Activated CD4-positive, alpha-beta memory T cell treated with anti-CD3 and anti-CD28 coated beads for 36 hours (primary cell): ENCODE results near the gene NMT1. TPM values are rescaled to one million over a fixed set of nuclear protein-coding genes. Genes with fewer than 3 reads are reported as not detected.

Source experiments
- CTCF ChIA-PET: fragments of 350-600 bp; sonication (Branson Sonifier 250); formaldehyde crosslinking; loops from one replicate; lab custom pipeline; 2021; ENCODE audit warnings: antibody characterized with exemption, inconsistent platforms; lab: Charles Lee
- POLR2A ChIA-PET: fragments of 350-600 bp; sonication (Branson Sonifier 250); formaldehyde crosslinking; loops from one replicate; lab custom pipeline; 2021; ENCODE audit warnings: antibody characterized with exemption; lab: Charles Lee
- DNase-seq: peaks from one replicate; pipeline ENCODE4 v3.0.0-alpha.2; 2020
- H3K27ac Mint-ChIP-seq: one replicate; pipeline ENCODE4 v1.8.0; 2021; ENCODE audit warnings: mixed read lengths
- H3K27me3 Mint-ChIP-seq: one replicate; pipeline ENCODE4 v1.8.0; 2021; ENCODE audit warnings: mixed read lengths
- H3K36me3 Mint-ChIP-seq: one replicate; pipeline ENCODE4 v1.8.0; 2021; ENCODE audit warnings: mixed read lengths
- H3K4me1 Mint-ChIP-seq: one replicate; pipeline ENCODE4 v1.8.0; 2021; ENCODE audit warnings: low read depth, mixed read lengths
- H3K4me3 Mint-ChIP-seq: one replicate; pipeline ENCODE4 v1.8.0; 2021; ENCODE audit warnings: mild to moderate bottlenecking, mixed read lengths
- H3K9me3 Mint-ChIP-seq: one replicate; pipeline ENCODE4 v1.8.0; 2021; ENCODE audit warnings: mixed read lengths
- intact Hi-C: fragments of 100-400 bp; cut with micrococcal nuclease; formaldehyde crosslinking; loops from one replicate; pipeline ENCODE4 v1.15.1; 2023
- total RNA-seq, 2 experiments: library from RNA; stranded (reverse); gene quantifications; one replicate each; pipeline ENCODE4 v1.2.3, GENCODE V29; 2021

Gene NMT1
- total RNA-seq, 2 experiments from 2014 or later, result 158 TPM

DNA sequence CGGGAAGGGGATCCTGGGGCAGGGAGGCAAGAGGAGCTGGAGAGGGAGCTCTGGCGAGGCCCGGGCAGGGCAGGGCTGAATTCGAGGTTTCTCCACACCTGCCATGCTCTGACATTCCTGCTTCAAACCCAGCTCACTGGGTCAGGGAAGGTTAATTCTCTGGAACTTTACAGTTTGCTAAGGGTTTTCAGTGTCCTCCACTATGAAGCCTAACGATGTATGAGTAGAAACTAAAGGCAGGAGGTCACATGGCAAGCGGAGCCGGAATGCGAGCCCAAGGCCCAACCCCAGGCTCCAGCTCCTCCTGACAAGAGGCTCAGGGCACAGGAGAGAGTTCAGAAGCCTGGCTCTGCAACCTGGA, 38.8 kb upstream of the NMT1 start:
- Mint-ChIP-seq H3K9me3 (no peaks in the 10 kb centered on the region), H3K4me1 (peaks cover 16% of the 10 kb centered on the region), H3K27ac (no peak overlapping the region), H3K36me3 (peaks cover 4% of the 10 kb centered on the region), H3K27me3 (peaks cover 33% of the 10 kb centered on the region), H3K4me3 (no peak overlapping the region)
- intact Hi-C loops, result loop anchor here (1.0 to 5.0 kb wide), 3 partner anchors 102 to 245 kb away; partner anchors contain the start of gene EFTUD2
- no peak for DNase-seq
- ChIA-PET POLR2A (no interaction called here), CTCF (interaction anchor here (0.6 to 6.3 kb wide), 35 partner anchors 11 to 1863 kb away, joined by 3 to 162 read pairs (median 6); partner anchors contain the start of genes DCAKD, EFTUD2 and GFAP)

DNA sequence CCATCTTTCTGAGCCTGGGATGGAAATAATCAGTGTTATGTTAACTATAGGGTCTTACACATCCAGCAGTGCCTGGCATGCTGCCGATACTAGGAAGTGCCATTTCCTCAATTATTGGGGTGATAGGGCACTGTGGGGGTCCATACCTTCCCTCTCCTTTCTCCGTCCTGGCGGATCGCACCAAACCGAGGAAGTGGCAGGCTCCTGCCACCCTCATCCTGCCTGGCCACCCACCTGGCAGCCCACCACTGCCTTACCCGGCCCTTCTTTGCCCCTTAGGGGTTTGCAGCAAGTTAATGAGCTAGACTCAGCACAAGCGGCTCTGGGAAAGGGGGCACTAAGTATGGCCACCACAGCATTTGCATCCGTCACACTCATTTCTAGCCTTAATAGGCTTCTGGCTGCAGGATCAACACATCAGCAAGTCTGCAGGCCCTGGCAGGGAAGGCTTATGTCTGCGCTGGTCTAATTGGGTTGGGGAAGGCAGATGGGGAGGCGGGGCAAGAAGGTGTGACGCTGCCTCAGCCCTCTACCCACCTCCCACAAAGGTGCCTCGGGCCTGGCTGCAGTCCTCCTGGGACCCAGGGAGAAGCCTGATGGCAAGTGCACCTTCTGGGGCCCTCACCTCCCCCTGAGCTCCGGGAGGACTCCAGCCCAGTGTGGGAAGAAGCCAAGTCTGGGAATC, 38.3 kb upstream of the NMT1 start:
- POLR2A ChIA-PET, result no interaction called here
- no peak overlapping the region for H3K27ac Mint-ChIP-seq
- CTCF ChIA-PET, result interaction anchor here (0.6 to 6.3 kb wide), 34 partner anchors 11 to 1862 kb away, joined by 3 to 162 read pairs (median 6); partner anchors contain the start of genes DCAKD, EFTUD2 and GFAP
- no peaks in the 10 kb centered on the region for H3K9me3 Mint-ChIP-seq
- H3K27me3 Mint-ChIP-seq, result peaks cover 31% of the 10 kb centered on the region
- peaks cover 16% of the 10 kb centered on the region for H3K4me1 Mint-ChIP-seq
- H3K4me3 Mint-ChIP-seq, result no peak overlapping the region
- intact Hi-C loops, result loop anchor here (1.0 to 5.0 kb wide), 3 partner anchors 102 to 245 kb away; partner anchors contain the start of gene EFTUD2
- DNase-seq, result no peak
- H3K36me3 Mint-ChIP-seq, result peaks cover 4% of the 10 kb centered on the region

- intact Hi-C loops, result no loop called here
- no peaks in the 10 kb centered on the region for H3K27me3 Mint-ChIP-seq
- H3K27ac Mint-ChIP-seq, result no peak overlapping the region
- POLR2A ChIA-PET, result no interaction called here
- CTCF ChIA-PET, result interaction anchor here (1.3 kb wide), 1 partner anchor 109 kb away, joined by 3 read pairs; no protein-coding TSS in a partner anchor
- no peak for DNase-seq
- H3K9me3 Mint-ChIP-seq, result no peaks in the 10 kb centered on the region
- H3K36me3 Mint-ChIP-seq, result peaks cover 25% of the 10 kb centered on the region
- no peak overlapping the region for H3K4me3 Mint-ChIP-seq
- no peaks in the 10 kb centered on the region for H3K4me1 Mint-ChIP-seq
These were observed 32.0 kb upstream of the NMT1 start for GRCh38 chr17:45029096-45029495.

- Mint-ChIP-seq H3K9me3 (no peaks in the 10 kb centered on the region), H3K4me1 (no peaks in the 10 kb centered on the region), H3K4me3 (no peak overlapping the region), H3K27me3 (no peaks in the 10 kb centered on the region), H3K36me3 (peaks cover 31% of the 10 kb centered on the region), H3K27ac (no peak overlapping the region)
- DNase-seq, result no peak
- ChIA-PET CTCF (interaction anchor here (1.3 kb wide), 1 partner anchor 110 kb away, joined by 3 read pairs; no protein-coding TSS in a partner anchor), POLR2A (no interaction called here)
- intact Hi-C loops, result loop anchor here (5.0 kb wide), 1 partner anchor 67 kb away; no protein-coding TSS in a partner anchor
These were observed 31.2 kb upstream of the NMT1 start for GRCh38 chr17:45029758-45030423.

GRCh38 chr17:45030733-45031132, 30.4 kb upstream of the NMT1 start:
- CTCF ChIA-PET, result no interaction called here
- POLR2A ChIA-PET, result no interaction called here
- intact Hi-C loops, result loop anchor here (5.0 kb wide), 1 partner anchor 67 kb away; no protein-coding TSS in a partner anchor
- no peak for DNase-seq
- Mint-ChIP-seq H3K27me3 (no peaks in the 10 kb centered on the region), H3K9me3 (no peaks in the 10 kb centered on the region), H3K27ac (no peak overlapping the region), H3K4me3 (no peak overlapping the region), H3K36me3 (peaks cover 31% of the 10 kb centered on the region), H3K4me1 (no peaks in the 10 kb centered on the region)

DNA sequence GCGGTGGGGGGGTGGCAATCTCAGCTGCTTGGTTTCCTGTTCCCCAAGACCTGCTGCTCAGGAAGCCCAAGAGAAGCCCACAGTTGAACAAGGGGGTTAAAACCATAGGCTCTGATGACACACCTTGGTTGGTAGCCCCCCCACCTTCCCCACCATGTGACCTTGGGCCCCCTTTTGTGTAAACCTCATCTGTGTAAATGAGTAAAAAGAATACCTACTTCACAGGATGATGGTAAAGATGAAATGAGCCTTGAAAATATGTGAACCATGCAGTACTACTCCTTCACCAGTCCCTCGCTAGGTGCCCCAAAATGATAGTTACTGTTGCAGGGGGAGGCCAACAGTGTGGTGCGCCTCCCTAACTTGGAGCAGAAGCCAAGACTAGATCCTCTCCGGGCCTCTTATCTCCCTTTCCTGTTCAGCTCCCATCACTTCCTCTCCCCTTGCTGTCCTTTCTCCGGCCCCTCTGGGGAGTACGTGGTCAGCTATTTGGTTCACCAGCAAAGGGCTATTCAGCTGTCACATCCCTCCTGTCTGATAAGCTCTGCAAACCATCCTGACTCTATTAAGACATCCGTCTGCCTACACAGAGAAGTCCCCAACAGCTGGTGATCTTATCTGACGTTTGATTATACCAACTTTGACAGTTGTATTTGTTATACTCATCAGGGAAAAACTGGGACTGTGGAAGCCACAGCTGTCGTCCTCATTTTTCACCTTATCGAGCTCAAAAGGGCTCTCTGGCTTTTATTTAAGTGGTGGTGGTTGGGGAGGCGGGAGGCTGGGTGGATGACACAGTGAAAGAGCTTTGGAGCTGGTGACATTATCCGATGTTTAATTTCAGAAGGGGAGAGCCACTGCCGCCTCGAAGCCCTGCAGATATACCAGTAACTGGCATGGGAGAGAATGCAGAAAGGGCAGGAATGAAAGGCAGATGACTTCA, 29.6 kb upstream of the NMT1 start:
- intact Hi-C loops, result loop anchor here (5.0 kb wide), 1 partner anchor 66 kb away; no protein-coding TSS in a partner anchor
- peaks cover 32% of the 10 kb centered on the region for H3K36me3 Mint-ChIP-seq
- CTCF ChIA-PET, result no interaction called here

DNA sequence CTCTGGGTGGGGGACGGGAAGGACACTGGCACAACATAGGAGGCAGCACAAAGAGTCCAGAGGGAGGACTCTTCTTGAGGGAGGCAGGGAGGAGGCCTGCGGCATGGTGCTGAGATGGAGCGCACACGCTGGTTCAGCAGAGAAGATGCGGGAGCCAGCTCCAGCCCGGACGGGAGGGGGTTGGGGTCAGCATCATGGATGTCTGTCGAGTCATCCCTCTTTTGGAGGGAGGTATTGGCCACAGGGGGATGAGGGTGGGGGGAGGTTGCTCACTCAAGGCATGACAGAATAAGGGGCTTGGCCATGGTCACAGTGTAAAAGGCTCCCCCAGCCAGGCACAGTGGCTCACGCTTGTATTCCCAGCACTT, 29.0 kb upstream of the NMT1 start:
- intact Hi-C loops, result loop anchor here (5.0 kb wide), 1 partner anchor 65 kb away; no protein-coding TSS in a partner anchor
- Mint-ChIP-seq H3K9me3 (no peaks in the 10 kb centered on the region), H3K27ac (no peak overlapping the region), H3K4me3 (no peak overlapping the region), H3K4me1 (no peaks in the 10 kb centered on the region), H3K27me3 (no peaks in the 10 kb centered on the region), H3K36me3 (peaks cover 31% of the 10 kb centered on the region)
- ChIA-PET POLR2A (no interaction called here), CTCF (no interaction called here)
- no peak for DNase-seq

More for the DNA sequence above, 29.6 kb upstream of the NMT1 start:
- Mint-ChIP-seq H3K4me3 (no peak overlapping the region), H3K27me3 (no peaks in the 10 kb centered on the region), H3K9me3 (no peaks in the 10 kb centered on the region), H3K27ac (no peak overlapping the region), H3K4me1 (no peaks in the 10 kb centered on the region)
- POLR2A ChIA-PET, result no interaction called here
- no peak for DNase-seq

DNA sequence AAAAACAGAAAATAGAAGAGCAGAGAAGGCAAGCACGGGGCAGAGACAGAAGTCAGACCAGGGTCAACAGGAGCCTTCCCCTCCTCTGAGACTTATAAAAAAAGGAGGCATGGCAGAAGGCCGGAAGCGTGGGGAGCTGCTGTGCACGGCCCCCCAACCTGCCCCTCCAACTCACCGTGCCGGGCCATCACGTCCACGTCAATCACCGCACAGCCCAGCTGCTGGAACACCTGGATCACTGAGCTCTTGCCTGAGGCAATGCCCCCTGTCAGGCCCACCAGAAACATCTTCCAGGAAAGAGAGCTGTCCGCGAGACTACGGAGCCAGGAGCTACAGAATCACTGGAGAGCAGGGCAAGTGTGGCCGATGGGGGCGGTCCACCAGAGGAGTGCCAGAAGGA, 26.5 kb upstream of the NMT1 start:
- peaks cover 29% of the 10 kb centered on the region for H3K36me3 Mint-ChIP-seq
- H3K4me1 Mint-ChIP-seq, result no peaks in the 10 kb centered on the region
- H3K9me3 Mint-ChIP-seq, result no peaks in the 10 kb centered on the region
- ChIA-PET CTCF (interaction anchor here (1.1 to 2.2 kb wide), 2 partner anchors 13 to 75 kb away, joined by 3 to 10 read pairs; no protein-coding TSS in a partner anchor), POLR2A (interaction anchor here (0.5 kb wide), 1 partner anchor 1665 kb away, joined by 3 read pairs; no protein-coding TSS in a partner anchor)
- intact Hi-C loops, result loop anchor here (5.0 kb wide), 1 partner anchor 63 kb away; no protein-coding TSS in a partner anchor
- H3K27me3 Mint-ChIP-seq, result no peaks in the 10 kb centered on the region
- no peak overlapping the region for H3K27ac Mint-ChIP-seq
- no peak overlapping the region for H3K4me3 Mint-ChIP-seq
- no peak for DNase-seq

DNA sequence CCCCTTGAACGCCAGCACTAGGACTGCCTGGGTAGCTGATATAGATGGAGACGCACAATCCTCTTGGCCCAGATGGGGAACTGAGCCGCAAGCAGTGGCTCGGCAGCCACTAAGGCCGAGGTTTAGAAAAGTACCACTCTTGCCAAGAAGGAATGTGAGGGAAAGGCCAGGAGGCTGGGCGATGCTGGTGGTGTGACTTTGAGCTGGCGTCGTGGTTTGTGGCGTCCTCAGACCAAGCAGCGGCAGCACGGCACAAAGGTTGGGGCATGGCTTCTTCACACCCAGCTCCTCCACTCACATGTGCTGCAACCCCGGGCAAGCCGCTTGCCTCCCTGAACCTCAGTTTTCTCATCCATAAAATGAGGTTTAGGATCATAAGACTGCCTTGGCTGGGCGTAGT, 25.3 kb upstream of the NMT1 start:
- CTCF ChIA-PET, result interaction anchor here (1.1 to 1.4 kb wide), 2 partner anchors 15 to 76 kb away, joined by 3 read pairs; no protein-coding TSS in a partner anchor
- H3K27ac Mint-ChIP-seq, result no peak overlapping the region

DNA sequence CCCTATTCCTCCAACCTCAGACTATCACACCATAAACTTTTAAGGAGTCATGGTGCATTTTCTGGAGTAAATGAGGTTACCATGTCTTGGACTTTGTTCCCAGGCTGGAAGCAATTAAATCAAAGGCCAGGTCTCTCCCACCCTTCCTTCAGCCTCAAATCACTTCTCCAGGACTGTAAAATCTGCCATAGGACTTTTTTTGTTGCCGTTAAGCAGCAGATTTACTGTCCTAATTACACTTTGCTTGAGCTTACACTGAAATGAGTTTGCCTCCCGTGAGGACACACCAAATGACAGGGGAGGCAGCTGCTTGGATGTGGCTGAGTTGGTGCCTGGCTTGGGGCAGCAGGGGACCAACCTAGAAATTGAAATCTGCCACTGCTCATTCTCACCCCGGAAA, 24.4 kb upstream of the NMT1 start:
- Mint-ChIP-seq H3K9me3 (no peaks in the 10 kb centered on the region), H3K4me1 (no peaks in the 10 kb centered on the region)

More for the DNA sequence above, 25.3 kb upstream of the NMT1 start:
- no peaks in the 10 kb centered on the region for H3K27me3 Mint-ChIP-seq
- no peak overlapping the region for H3K4me3 Mint-ChIP-seq
- H3K36me3 Mint-ChIP-seq, result peaks cover 25% of the 10 kb centered on the region
- no peaks in the 10 kb centered on the region for H3K9me3 Mint-ChIP-seq
- no peaks in the 10 kb centered on the region for H3K4me1 Mint-ChIP-seq
- intact Hi-C loops, result no loop called here
- no peak for DNase-seq
- POLR2A ChIA-PET, result no interaction called here

More for the DNA sequence above, 24.4 kb upstream of the NMT1 start:
- no peaks in the 10 kb centered on the region for H3K27me3 Mint-ChIP-seq
- DNase-seq, result no peak
- ChIA-PET CTCF (interaction anchor here (1.4 kb wide), 1 partner anchor 16 kb away, joined by 3 read pairs; no protein-coding TSS in a partner anchor), POLR2A (no interaction called here)
- H3K27ac Mint-ChIP-seq, result no peak overlapping the region
- H3K4me3 Mint-ChIP-seq, result no peak overlapping the region
- peaks cover 20% of the 10 kb centered on the region for H3K36me3 Mint-ChIP-seq
- intact Hi-C loops, result no loop called here
